ENCODE measurements around the gene CDK19. TPM values are rescaled to one million over a fixed set of nuclear protein-coding genes. Genes with fewer than 3 reads are reported as not detected.

CDK19 gene
- total RNA-seq, 1 experiment from 2014 or later, result 4.9 TPM

DNA sequence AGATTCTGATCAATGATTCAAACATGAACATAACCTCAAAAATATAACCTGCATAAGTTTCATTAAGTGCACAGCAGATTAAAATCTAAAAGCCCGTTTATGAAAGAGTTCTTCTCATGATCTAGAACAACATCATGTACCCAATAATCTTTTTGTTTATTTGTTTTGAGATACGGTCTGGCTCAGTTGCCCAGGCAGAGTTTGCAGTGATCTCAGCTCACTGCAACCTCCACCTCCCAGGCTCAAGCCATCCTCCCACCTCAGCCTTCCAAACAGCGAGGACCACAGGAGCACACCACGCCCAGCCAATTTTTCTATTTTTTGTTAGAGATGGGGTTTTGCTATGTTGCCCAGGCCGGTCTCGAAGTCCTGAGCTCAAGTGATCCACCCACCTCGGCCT lies 149.7 kb downstream of the CDK19 start:
- no peak for DNase-seq (ENCODE audit: extremely low read depth, low read depth)

DNA sequence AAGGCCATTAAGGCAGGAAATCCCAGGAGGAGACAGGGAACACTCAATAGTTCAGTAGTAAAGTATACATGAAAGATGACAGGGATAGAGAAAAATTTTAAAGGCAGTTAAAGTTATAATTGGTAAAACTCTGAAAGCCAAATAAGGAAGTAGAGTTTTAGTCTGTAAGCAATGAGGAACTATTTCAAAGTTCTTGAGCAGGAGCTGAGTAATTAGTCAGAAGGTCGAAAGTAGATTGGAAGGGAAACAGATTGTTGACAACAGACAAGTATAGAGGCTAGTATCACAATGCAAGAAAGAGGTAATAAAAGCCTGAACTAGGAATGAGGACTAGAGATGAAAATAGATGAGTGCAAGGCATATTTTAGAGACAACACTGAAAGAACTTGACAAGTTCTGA lies 150.3 kb downstream of the CDK19 start:
- DNase-seq (ENCODE audit: extremely low read depth, low read depth), result no peak

DNA sequence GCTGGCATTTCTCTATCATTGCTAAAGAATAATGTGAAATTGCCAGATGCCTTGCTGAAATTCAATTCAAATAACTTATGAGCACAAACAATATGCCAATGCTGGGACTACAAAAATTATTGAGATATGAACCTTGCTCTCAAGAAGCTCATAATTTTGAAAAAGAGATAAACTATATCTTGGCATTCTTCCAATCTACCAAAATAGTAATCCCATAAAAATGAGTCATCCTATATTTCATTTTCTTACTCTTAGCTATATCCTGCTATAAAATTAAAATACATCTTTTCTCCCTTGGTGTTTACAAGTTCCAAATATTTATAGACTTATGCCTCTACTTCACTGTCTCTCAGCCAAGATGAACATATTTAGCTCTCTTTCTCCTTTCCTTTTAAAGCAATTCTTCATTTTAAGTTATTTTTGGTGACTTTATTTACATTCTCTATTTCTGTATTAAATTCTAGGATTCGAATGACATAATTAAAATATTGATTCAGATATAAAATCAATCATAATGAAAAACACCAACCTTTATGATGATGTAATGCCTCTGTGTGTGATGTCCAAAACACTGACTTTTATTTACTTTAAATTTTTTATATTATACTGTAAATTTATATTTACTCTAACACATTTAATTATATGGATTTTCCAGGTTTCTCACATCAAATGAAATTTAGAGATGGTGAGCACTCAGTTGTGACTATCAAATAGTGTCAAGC lies 152.6 kb downstream of the CDK19 start:
- DNase-seq (ENCODE audit: extremely low read depth, low read depth), result no peak

DNA sequence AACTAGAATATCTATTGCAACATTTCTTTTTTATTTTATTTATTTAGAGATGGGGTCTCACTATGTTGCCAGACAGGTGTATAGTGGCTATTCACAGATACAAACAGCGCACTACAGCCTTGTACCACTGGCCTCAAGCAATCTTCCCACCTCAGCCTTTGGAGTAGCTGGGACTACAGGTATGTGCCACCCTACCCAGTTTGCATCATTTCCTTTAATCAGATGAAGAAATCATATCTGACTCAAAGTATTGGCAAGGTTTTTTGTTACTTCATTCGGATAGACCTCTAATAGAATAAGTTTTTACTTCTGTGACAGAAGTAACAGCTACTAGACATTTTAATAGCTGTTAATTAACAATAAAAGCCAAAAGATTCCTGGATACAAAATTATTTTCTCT lies 153.9 kb downstream of the CDK19 start:
- DNase-seq (ENCODE audit: extremely low read depth, low read depth), result no peak

DNA sequence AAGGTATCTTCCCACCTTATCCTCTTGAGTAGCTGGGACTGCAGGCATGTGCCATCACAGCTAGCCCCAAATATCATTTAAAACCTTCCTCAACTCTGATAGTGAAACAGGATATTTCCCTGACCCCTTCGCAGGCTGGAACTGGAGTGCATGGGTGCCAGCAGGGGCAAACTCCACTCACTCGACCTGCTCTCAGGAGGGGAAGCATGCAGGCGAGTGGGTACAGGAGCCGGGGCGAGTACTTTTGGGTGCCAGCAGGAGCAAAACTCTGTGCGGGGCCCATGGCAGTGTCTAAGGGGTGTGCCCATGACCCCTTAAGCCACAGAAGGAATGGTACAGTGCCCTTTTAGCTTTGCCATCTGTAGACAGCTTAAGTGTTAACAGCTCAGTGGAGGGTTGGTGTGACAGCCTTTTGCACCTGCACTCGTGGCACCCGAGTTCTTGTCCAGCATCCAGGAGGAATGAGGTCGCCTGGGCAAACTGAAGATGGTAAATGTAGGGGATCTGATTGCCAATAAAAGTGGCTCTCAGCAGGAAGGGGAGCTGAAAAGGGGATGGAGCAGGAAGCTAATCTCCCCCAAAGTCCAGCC lies 155.1 kb downstream of the CDK19 start:
- DNase-seq (ENCODE audit: extremely low read depth, low read depth), result no peak

DNA sequence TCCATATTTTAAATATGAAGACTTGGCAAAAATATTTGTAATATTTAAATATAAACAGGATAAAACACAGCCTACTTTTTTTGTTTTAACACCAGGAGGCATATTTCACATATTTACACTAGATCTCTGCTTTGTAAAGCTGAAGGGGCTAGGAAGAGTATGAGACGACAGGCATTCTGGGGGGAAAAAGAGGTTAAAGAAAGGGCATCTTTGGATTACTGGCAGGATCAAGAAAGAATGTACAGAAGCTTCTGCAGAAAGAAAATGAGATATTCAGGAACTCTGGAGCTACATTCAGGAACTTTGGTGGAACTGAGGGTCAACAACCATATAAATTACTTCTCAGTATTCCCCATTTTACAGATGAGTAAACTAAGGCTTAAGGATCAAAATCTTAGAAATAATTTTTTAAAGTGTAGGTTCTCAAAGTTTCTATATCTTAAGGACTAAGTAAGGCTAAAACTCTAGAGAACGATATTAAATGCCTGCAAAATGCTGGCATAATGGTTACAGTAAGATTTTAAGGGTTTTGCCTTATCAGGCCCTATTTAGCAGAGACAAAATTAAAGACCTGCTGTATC lies 156.5 kb downstream of the CDK19 start:
- no peak for DNase-seq (ENCODE audit: extremely low read depth, low read depth)

DNA sequence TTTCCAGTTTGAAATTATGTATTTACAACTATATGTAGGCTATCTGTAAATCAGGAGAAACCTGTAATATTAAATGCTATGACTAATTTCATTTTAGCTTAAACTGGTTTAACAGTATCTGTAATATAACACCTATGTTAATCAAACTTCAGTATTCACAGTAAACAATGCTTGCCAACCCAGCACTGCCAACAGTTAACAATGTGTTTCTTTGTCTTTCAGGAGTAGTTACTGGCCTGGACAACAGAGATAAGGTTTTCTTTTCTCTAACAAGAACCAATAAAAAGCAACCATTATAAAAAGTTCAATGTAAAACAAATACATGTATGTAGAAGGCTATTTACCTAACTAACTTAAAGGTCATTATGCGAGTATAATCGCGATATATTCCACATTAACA lies 158.8 kb downstream of the CDK19 start:
- DNase-seq (ENCODE audit: extremely low read depth, low read depth), result no peak

DNA sequence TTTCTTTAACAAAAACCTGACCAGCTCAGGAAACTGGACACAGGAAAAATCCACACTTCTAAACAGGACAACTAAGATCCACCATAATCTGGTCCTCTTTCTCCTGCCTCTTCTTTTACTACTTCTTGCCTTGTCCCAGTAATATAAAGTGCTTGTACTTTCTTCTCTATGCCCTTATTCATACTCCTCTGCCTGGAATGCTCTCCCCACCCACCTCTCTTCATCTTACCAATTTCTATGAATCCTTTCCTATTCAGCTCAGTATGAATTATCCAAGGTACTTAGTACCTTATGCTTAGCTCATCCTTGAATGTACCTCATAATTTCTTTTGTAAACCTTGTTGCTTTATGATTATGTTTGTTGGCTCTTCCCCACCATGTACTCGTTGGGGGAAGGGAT lies 159.4 kb downstream of the CDK19 start:
- DNase-seq (ENCODE audit: extremely low read depth, low read depth), result no peak

DNA sequence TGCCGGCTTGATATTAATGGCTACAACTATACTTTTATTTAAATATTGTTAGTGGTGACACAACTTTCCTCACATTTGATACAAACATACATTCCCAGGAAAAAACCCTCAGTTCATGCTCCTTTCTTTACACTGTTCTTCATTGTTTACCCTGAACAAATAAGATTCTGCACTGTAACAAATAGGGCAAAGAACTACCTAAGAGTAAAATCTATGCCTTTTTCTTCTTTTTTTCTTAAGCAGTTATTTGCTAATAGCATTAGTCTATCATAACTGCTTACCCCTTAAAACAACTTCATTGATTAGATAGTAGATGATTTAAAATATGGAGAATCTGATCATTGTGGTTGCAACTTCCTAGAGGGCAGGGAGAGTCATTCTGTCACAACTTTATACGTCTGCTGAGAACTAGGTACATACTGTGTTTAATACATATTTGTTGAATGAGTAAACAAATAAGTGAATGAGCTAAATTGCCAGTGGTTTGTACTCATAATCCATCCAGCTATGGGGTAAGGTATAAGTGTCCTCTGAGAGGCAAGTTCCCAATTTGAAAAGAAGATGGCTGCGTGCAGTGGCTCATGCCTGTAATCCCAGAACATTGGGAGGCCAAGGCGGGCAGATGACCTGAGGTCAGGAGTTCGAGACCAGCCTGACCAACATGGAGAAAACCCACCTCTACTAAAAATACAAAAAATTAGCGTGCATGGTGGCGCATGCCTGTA lies 161.0 kb downstream of the CDK19 start:
- no peak for DNase-seq (ENCODE audit: extremely low read depth, low read depth)

DNA sequence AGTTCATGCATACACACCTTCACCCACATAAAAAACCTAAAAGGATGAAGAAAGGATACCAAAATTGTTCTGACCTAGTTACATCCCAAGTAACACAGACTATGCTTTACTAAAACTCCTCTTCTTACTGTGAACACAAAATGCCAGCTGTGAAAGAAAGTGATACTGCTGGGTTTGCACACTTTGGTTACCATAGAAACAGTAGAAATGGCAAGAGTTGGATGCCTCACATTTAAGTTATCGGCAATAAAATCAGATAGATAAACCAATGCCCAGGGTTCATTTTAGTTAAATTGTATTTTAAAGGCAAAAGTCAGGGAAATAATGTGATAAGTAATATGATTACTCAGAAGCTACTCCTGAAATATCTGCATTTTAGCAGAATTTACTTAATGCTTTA lies 161.9 kb downstream of the CDK19 start:
- no peak for DNase-seq (ENCODE audit: extremely low read depth, low read depth)

DNA sequence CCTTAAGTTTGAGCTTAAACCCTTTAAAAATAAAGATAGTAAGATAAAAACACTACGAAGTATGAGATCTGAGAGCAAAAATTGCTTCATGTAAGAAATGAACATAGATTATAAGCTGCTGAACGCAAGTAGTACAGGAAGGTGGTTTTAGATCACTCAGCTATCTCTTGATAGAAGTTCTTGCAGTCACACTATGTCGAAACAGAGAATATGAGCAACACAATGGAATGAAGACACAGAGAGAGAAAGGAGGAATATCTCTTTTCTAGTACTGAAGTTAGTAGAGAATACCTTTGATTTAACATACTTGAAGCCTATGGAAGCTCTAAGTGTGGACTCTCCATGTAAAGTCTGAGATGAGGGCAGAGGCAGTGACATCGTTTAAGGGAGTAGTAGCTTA lies 162.7 kb downstream of the CDK19 start:
- DNase-seq (ENCODE audit: extremely low read depth, low read depth), result no peak

DNA sequence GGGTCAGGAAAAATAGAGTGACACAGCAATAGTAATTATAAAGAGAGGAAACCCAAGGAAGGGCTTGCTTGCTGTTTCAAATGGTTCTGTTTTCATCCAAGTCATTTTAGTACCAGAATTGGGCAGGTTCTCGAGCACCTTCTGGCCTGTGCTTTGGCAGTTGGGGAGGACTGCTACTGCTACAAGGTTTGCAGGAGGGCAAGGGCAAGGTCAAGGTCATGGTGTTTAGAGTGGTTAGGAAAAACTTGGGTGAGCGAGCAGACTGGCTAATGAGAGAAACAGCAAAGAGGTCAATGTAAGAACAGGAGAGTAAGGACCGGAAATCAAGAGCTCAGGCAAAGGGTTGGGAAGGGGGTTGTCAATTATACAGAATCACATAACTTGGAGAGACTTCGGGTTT lies 164.5 kb downstream of the CDK19 start:
- DNase-seq (ENCODE audit: extremely low read depth, low read depth), result no peak

DNA sequence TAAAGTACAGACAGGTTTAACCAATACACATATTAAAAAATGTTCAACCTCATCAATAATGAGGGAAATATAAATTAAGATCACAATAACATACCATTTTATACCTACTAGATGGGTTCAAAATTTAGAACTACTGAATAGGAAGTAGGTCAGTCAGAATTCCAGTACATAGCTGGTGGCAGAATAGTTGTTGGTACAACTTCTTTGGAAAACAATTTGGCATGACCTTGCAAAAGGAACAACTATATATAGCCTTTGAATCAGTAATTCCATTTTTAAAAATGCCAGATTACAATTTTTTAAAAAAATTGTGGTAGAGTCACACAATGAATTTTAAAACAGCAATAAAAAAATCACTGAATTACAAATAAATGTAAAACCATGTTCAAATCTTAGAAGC lies 165.6 kb downstream of the CDK19 start:
- no peak for DNase-seq (ENCODE audit: extremely low read depth, low read depth)

DNA sequence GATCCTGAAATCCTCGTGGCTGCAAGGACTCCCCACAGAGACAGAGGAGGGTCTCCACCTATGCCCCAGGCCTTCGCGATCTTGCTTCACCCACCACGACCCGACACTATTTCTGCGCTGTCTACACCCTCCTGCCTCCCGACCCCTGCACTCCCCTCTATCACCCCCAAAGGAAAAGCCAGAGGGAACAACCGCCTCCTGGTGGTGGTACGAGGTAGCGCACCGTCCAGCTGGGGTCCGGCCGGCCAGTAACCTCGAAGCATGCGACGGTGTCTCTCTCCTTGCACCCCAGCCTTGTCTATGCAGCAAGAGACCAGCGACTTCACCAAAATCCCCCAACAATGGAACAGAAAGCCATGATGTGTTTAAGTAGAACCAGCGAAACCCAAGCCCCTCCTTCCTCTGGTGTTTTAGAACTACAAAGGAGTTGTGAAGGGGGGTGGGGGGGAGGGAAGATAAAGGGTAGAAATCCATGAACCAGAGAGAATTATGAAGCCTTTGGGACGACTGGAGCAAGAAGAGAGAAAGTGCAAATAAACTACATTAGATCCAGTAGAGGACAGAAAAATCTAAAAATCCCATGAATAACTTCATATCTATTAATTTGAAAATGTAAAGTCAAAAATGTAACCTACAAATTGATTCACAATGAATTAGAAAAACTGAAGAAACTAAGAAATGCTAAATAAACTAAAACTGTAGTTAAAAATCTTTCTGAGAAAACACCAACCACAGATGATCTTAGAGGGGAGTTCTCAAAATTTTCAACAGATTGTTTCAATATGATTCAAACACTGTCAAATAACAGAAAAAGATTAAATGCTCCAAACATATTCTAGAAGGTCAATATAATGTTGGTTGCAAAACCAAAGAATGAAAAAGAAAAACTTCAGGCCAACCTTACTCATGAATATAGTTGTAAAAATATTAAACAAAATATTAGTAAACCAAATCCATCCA lies 168.0 kb downstream of the CDK19 start:
- no peak for DNase-seq (ENCODE audit: extremely low read depth, low read depth)

DNA sequence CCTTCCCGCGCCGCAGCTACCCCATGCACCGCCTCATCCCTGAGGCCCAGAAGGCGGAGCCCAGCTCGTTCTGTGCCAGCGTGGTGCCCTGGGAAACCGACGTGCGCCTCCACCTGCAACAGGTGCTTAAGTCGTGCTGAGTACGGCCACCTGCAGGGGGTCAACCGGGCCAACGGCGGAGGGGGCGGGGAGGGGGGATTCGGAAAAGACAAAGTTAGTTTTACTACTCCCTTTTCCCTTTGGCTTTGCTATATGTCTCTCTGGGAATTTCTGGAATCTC lies 168.9 kb downstream of the CDK19 start:
- no peak for DNase-seq (ENCODE audit: extremely low read depth, low read depth)

DNA sequence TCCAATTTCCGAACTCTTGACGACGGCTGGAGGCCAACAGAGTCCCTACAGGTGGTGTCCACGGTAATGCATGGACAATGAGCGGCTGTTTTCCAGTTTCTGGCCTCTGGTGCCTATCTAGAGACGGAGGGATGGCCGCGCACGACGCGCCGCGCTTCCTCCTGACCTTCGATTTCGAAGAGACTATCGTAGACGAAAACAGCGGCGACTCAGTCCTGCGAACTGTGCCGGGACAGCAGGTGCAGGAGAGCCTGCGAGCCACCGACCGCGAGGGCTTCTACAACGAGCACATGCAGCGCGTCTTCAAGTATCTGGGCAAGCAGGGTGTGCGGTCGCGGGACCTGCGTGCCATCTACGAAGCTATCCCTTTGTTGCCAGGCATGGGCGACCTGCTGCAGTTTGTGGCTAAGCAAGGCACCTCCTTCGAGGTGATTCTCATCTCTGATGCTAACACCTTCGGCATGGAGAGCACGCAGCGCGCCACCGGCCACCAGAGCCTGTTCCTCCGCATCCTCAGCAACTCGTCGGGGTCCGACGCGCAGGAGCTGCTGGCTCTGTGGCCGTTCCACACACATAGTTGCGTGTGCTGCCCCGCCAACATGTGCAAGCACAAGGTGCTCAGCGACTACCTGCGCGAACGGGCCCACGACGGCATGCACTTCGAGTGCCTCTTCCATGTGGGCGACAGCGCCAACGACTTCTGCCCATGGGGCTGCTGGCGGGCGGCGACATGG lies 169.4 kb downstream of the CDK19 start:
- no peak for DNase-seq (ENCODE audit: extremely low read depth, low read depth)

DNA sequence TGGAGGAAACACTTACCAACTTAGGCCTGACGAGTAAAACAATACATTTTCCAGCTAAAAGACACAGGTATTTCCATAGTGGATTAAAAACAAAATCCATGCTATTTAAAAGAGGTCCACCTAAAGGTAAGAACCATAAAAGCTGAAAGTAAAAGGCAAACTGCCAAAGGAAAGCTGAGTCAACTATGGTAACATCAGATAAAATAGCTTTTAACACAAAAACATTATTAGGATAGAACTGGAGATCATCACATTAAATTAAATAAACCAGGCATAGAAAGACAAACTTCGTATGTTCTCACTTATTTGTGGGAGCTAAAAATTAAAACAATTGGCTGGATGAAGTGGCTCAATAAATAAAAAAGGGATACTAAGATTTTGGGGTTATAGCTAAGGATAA lies 172.1 kb downstream of the CDK19 start:
- no peak for DNase-seq (ENCODE audit: extremely low read depth, low read depth)

DNA sequence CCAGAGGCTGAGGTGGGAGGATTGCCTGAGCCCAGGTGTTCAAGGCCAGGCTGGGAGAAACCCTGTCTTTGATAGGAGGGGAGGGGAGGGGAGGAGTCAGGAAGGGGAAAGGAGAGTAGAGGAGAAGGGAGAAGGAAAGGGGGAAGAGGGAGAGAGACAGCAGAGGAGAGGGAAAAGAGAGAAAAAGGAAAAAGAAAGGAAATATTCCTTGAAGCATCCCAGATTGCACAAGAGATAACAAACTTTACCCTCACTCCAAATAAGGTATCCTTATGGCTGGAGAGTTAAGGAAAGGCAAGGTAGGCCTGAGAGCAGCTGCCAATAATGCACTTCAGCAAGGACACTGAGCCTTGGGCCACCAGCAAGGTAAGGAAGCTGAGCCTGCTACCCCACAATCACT lies 172.6 kb downstream of the CDK19 start:
- DNase-seq (ENCODE audit: extremely low read depth, low read depth), result no peak

DNA sequence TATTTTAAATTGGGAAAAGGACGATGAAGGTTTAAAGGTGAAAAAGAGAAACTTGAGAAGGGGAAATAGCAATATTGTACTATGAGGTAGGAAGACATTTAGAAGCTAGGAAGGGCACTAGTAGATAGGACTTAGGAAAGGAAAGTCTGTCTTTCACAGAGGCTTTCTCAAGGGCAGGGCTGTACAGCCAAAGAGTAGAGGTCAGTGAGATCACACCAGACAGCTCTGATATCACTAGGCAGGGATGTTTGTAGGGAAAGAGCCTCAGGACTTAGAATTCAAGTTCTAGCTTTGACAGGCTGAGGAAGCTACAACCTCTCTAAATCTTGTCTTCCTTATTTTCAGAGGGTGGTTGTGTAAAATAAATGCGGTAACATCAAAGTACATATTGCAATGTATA lies 178.5 kb downstream of the CDK19 start:
- DNase-seq (ENCODE audit: extremely low read depth, low read depth), result no peak

DNA sequence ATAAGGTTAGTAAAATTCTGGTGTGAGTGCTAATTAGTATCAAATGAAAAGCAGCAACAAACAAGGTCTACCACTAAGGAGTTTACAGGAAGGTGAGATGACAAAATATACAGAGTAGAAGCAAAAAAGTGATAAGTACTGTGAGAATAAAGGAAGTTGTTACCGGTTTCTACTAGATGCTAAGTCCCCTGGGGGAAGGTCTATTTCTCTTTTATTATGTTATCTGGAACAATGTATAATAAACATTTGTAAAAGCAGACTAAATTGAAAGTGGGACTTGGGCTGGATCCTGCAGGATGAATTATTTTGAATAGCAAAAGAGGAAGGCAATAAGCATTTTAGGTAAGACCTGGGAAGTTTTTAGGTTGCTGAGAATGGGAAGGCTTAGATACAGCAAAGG lies 180.2 kb downstream of the CDK19 start:
- DNase-seq (ENCODE audit: extremely low read depth, low read depth), result no peak
